WTC11 (cell line): Measurements from ENCODE around the gene SLC1A3. TPM values are rescaled to one million over a fixed set of nuclear protein-coding genes. Genes with fewer than 3 reads are reported as not detected.
A peak's percentile ranks its signal among the peaks of the same experiment; 100 is the strongest.

Source experiments
- ATAC-seq: fragments of 200-7000 bp; cut with Tn5 transposase; 2 replicates; pipeline ENCODE4 v1.10.0; 2021; ENCODE audit warnings: mild to moderate bottlenecking, moderate library complexity
- CTCF ChIA-PET: fragments of 300-600 bp; sonication (Branson Sonifier 250); formaldehyde crosslinking; loops from one replicate; lab custom pipeline; 2021; ENCODE audit warnings: antibody characterized with exemption; lab: Charles Lee
- POLR2A ChIA-PET: fragments of 350-600 bp; sonication (Branson Sonifier 250); formaldehyde crosslinking; loops from one replicate; lab custom pipeline; 2021; ENCODE audit warnings: antibody characterized with exemption; lab: Charles Lee
- DNase-seq: peaks from one replicate; pipeline ENCODE4 v3.0.0; 2021; ENCODE audit warnings: low spot score
- H3K27ac Mint-ChIP-seq: 2 replicates; pipeline ENCODE4 v1.8.0; 2021; ENCODE audit warnings: mixed read lengths
- H3K27me3 Mint-ChIP-seq: 2 replicates; pipeline ENCODE4 v1.8.0; 2021; ENCODE audit warnings: low read depth, mild to moderate bottlenecking, moderate library complexity, mixed read lengths
- H3K36me3 Mint-ChIP-seq: 2 replicates; pipeline ENCODE4 v1.8.0; 2021; ENCODE audit warnings: mixed read lengths
- H3K4me1 Mint-ChIP-seq: 2 replicates; pipeline ENCODE4 v1.8.0; 2022; ENCODE audit warnings: mixed read lengths
- H3K4me3 Mint-ChIP-seq: 2 replicates; pipeline ENCODE4 v1.8.0; 2021; ENCODE audit warnings: mild to moderate bottlenecking, moderate library complexity, mixed read lengths
- H3K9me3 Mint-ChIP-seq: 2 replicates; pipeline ENCODE4 v1.8.0; 2021; ENCODE audit warnings: mixed read lengths
- AFF4 ChIP-seq: sonication (generic); formaldehyde crosslinking; IDR thresholded peaks from 2 replicates; pipeline ENCODE4 v1.8.1; 2023; ENCODE audit warnings: mild to moderate bottlenecking, missing genetic modification reagents, borderline replicate concordance
- ATF6 ChIP-seq: sonication (generic); formaldehyde crosslinking; IDR thresholded peaks from 2 replicates; pipeline ENCODE4 v1.8.1; 2023; ENCODE audit warnings: mild to moderate bottlenecking, missing genetic modification reagents
- CDX4 ChIP-seq: fragments of 250-450 bp; sonication (Bioruptor Pico); IDR thresholded peaks from 2 replicates; pipeline ENCODE4 v1.9.0; 2021; ENCODE audit warnings: moderate library complexity, mild to moderate bottlenecking, inconsistent platforms, borderline replicate concordance
- E2F1 ChIP-seq: sonication (generic); formaldehyde crosslinking; IDR thresholded peaks from 2 replicates; pipeline ENCODE4 v1.8.0; 2022; ENCODE audit warnings: mild to moderate bottlenecking, missing genetic modification reagents
- EMX1 ChIP-seq: fragments of 250-450 bp; sonication (Bioruptor Pico); IDR thresholded peaks from 2 replicates; pipeline ENCODE4 v1.8.0; 2021; ENCODE audit warnings: mild to moderate bottlenecking
- ETV6 ChIP-seq: sonication (generic); formaldehyde crosslinking; IDR thresholded peaks from 2 replicates; pipeline ENCODE4 v1.8.1; 2022; ENCODE audit warnings: mild to moderate bottlenecking, missing genetic modification reagents
- IRF1 ChIP-seq: sonication (generic); formaldehyde crosslinking; IDR thresholded peaks from 2 replicates; pipeline ENCODE4 v1.8.0; 2023; ENCODE audit warnings: missing genetic modification reagents
- NR1H2 ChIP-seq: sonication (generic); formaldehyde crosslinking; IDR thresholded peaks from 2 replicates; pipeline ENCODE4 v1.9.0; 2021; ENCODE audit warnings: mild to moderate bottlenecking, moderate library complexity, missing genetic modification reagents
- NR2C2 ChIP-seq: sonication (generic); formaldehyde crosslinking; IDR thresholded peaks from 2 replicates; pipeline ENCODE4 v1.8.0; 2022; ENCODE audit warnings: mild to moderate bottlenecking, missing genetic modification reagents
- SOX15 ChIP-seq: fragments of 250-450 bp; sonication (Bioruptor Pico); IDR thresholded peaks from 2 replicates; pipeline ENCODE4 v1.9.0; 2021; ENCODE audit warnings: mild to moderate bottlenecking
- TEAD4 ChIP-seq: sonication (generic); formaldehyde crosslinking; IDR thresholded peaks from 2 replicates; pipeline ENCODE4 v1.8.0; 2022; ENCODE audit warnings: mild to moderate bottlenecking, missing genetic modification reagents
- TP53 ChIP-seq: sonication (generic); formaldehyde crosslinking; IDR thresholded peaks from 2 replicates; pipeline ENCODE4 v1.8.1; 2023; ENCODE audit warnings: mild to moderate bottlenecking, missing genetic modification reagents
- ZNF263 ChIP-seq: sonication (generic); formaldehyde crosslinking; IDR thresholded peaks from 2 replicates; pipeline ENCODE4 v1.8.1; 2022; ENCODE audit warnings: low read depth, mild to moderate bottlenecking, moderate library complexity, missing genetic modification reagents
- ZNF532 ChIP-seq: fragments of 250-450 bp; sonication (Bioruptor Pico); IDR thresholded peaks from 2 replicates; pipeline ENCODE4 v1.9.0; 2021; ENCODE audit warnings: mild to moderate bottlenecking, borderline replicate concordance
- ZNF671 ChIP-seq: fragments of 250-450 bp; sonication (Bioruptor Pico); IDR thresholded peaks from 2 replicates; pipeline ENCODE4 v1.8.0; 2021; ENCODE audit warnings: mild to moderate bottlenecking
- total RNA-seq: library from RNA; stranded (reverse); gene quantifications from 3 replicates; pipeline ENCODE4 v1.2.3, GENCODE V29; 2021
- TF ChIP-seq, protein P1 (sequence below): sonication (generic); formaldehyde crosslinking; IDR thresholded peaks from 2 replicates; pipeline ENCODE4 v1.8.1; 2023; ENCODE audit warnings: mild to moderate bottlenecking, missing genetic modification reagents, moderate library complexity
- TF ChIP-seq, protein P2 (sequence below): fragments of 250-450 bp; sonication (Bioruptor Pico); IDR thresholded peaks from 2 replicates; pipeline ENCODE4 v1.8.0; 2021; ENCODE audit warnings: mild to moderate bottlenecking

SLC1A3 gene
- total RNA-seq, 1 experiment from 2014 or later: 77.9 TPM

DNA sequence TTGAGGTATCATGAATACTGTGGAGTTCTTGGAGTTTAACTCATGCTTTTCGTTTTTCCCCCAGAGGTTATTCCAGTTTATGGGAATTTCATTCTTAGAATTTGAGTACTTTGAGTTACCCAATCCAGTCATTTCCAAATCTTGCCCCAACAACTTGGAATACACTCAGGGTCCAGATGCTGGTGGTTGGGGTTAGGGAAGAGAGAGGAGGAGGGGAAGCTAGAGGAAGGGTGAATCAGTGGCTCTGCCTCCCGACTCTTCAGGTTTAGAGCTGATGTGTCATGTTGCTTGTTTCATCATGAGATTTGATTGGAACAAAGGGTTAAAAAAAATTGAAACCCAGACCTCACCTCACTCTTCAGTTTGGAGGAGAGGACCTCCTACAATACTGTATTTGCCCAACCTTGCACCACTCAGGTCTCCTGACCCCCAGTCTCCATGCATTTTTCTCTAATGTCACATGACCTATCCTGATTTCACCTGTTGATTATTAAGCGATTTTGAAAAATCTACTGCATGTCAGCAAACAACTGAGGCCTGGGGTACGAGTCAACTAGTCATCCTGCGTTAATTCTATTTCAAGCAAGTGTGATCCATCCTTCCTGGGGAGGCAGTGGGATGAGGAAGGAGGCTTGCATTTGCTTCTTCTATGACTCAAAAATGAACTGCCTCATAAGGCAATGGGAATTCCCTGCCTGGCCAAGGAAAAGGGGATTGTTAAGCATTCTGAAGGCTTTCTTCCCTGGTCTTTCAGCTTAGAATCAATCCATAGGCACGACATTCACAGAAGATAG is 6.2 kb upstream of the SLC1A3 start:
- peaks cover 75% of the 10 kb centered on the region for H3K4me1 Mint-ChIP-seq
- H3K9me3 Mint-ChIP-seq: no peaks in the 10 kb centered on the region
- H3K36me3 Mint-ChIP-seq: no peaks in the 10 kb centered on the region
- no peak overlapping the region for H3K4me3 Mint-ChIP-seq
- H3K27me3 Mint-ChIP-seq: no peaks in the 10 kb centered on the region
- POLR2A ChIA-PET: no interaction called here
- ATAC-seq (no peak), DNase-seq (no peak)
- peak overlapping the region; percentile 43; the same call in 1 of the 2 replicates for H3K27ac Mint-ChIP-seq
- CTCF ChIA-PET: interaction anchor here (1.9 kb wide), 1 partner anchor 90 kb away, joined by 7 read pairs; no protein-coding TSS in a partner anchor
- no peak for TF ChIP-seq TEAD4 (CRISPR knock-in tag)
- TF ChIP-seq, protein P1, sequence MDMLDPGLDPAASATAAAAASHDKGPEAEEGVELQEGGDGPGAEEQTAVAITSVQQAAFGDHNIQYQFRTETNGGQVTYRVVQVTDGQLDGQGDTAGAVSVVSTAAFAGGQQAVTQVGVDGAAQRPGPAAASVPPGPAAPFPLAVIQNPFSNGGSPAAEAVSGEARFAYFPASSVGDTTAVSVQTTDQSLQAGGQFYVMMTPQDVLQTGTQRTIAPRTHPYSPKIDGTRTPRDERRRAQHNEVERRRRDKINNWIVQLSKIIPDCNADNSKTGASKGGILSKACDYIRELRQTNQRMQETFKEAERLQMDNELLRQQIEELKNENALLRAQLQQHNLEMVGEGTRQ: 0 out of 2 replicates have a peak, but pooled peaks have one; percentile 45

DNA sequence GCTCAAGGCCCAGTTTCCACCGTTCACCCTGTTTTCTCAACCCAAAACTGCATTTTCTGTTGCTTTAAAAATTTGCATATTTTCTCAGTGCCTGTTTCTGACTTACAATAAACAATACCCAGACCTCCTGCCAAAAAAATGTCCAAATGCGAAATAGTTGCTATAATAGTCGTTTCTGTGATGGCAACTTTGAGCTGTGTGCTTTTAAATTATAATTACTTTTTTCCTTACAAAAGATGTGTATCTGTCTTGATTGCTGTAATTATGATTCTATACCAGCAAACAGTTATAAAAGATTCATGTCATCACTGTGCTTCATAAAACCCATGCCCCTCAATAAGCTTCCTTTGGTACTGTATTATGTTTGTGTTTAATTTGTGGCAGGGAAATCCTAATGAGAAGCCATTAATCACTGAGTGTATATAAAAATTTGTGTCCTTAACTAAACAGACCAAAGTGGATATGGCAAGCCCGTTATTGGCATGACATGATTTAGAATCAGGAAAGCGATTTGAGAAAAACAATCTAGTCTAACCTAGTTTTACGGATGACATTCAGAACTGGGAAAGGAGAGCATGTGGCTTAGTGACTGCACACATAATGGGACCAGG is 5.4 kb upstream of the SLC1A3 start:
- Mint-ChIP-seq H3K4me3 (no peak overlapping the region), H3K27ac (peak overlapping the region; percentile 43; the same call in 1 of the 2 replicates), H3K36me3 (no peaks in the 10 kb centered on the region), H3K27me3 (no peaks in the 10 kb centered on the region), H3K4me1 (peaks cover 77% of the 10 kb centered on the region), H3K9me3 (no peaks in the 10 kb centered on the region)
- ATAC-seq (no peak), DNase-seq (no peak)
- ChIA-PET CTCF (interaction anchor here (1.9 kb wide), 1 partner anchor 89 kb away, joined by 7 read pairs; no protein-coding TSS in a partner anchor), POLR2A (no interaction called here)
- TF ChIP-seq ZNF671 (no peak), NR1H2 (no peak), TP53 (no peak), ZNF263 (CRISPR knock-in tag) (no peak), ZNF532 (CRISPR knock-in tag) (no peak), AFF4 (CRISPR knock-in tag) (no peak), ATF6 (no peak), NR2C2 (CRISPR knock-in tag) (no peak), EMX1 (CRISPR knock-in tag) (no peak), TEAD4 (CRISPR knock-in tag) (no peak), CDX4 (no peak), SOX15 (CRISPR knock-in tag) (no peak), ETV6 (CRISPR knock-in tag) (no peak), E2F1 (CRISPR knock-in tag) (no peak), IRF1 (no peak)
- TF ChIP-seq, protein P2, sequence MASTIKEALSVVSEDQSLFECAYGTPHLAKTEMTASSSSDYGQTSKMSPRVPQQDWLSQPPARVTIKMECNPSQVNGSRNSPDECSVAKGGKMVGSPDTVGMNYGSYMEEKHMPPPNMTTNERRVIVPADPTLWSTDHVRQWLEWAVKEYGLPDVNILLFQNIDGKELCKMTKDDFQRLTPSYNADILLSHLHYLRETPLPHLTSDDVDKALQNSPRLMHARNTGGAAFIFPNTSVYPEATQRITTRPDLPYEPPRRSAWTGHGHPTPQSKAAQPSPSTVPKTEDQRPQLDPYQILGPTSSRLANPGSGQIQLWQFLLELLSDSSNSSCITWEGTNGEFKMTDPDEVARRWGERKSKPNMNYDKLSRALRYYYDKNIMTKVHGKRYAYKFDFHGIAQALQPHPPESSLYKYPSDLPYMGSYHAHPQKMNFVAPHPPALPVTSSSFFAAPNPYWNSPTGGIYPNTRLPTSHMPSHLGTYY (CRISPR knock-in tag): no peak
